Measurements from ENCODE around the gene FOSL2. TPM values are rescaled to one million over a fixed set of nuclear protein-coding genes. Genes with fewer than 3 reads are reported as not detected.

FOSL2 gene
- polyA plus RNA-seq, 3 donors, result 22.4 to 27.7 (median 27.5) TPM

- DNase-seq, result no peak
Observed at GRCh38 chr2:28408764-28409599, 16.3 kb downstream of the FOSL2 start.

GRCh38 chr2:28411166-28411755, 18.6 kb downstream of the FOSL2 start:
- DNase-seq, result no peak

- DNase-seq, result no peak
Observed at GRCh38 chr2:28411956-28412609, 19.4 kb downstream of the FOSL2 start.

- no peak for DNase-seq
Observed at GRCh38 chr2:28412625-28413151, 20.0 kb downstream of the FOSL2 start.

- DNase-seq, result no peak
Observed at GRCh38 chr2:28413152-28413898, 20.7 kb downstream of the FOSL2 start.

- no peak for DNase-seq
Observed at GRCh38 chr2:28413899-28414295, 21.2 kb downstream of the FOSL2 start.

- DNase-seq, result no peak
Observed at GRCh38 chr2:28414583-28414982, 21.9 kb downstream of the FOSL2 start.

- DNase-seq, result no peak
Observed at GRCh38 chr2:28415010-28415409, 22.4 kb downstream of the FOSL2 start.

- DNase-seq, result no peak
Observed at GRCh38 chr2:28415715-28416114, 23.1 kb downstream of the FOSL2 start.

- DNase-seq, result no peak
Observed at GRCh38 chr2:28419003-28419402, 26.3 kb downstream of the FOSL2 start.

- DNase-seq, result no peak
Observed at GRCh38 chr2:28419443-28420270, 27.0 kb downstream of the FOSL2 start.

- DNase-seq, result no peak
Observed at GRCh38 chr2:28420722-28421121, 28.1 kb downstream of the FOSL2 start.

GRCh38 chr2:28422908-28423741, 30.5 kb downstream of the FOSL2 start:
- no peak for DNase-seq

- no peak for DNase-seq
Observed at GRCh38 chr2:28423856-28424605, 31.4 kb downstream of the FOSL2 start.

- DNase-seq, result no peak
Observed at GRCh38 chr2:28424799-28425463, 32.3 kb downstream of the FOSL2 start.

- no peak for DNase-seq
Observed at GRCh38 chr2:28425464-28425835, 32.8 kb downstream of the FOSL2 start.

GRCh38 chr2:28427741-28428415, 35.2 kb downstream of the FOSL2 start:
- DNase-seq, result no peak

- DNase-seq, result no peak
Observed at GRCh38 chr2:28428486-28428885, 35.8 kb downstream of the FOSL2 start.
